IPS-NIHi7 (cell line): ENCODE results near the gene AKR1A1.
"Not testable (repeated sequence)": the region's sequence is repeated elsewhere in the genome, so short reads cannot be mapped to it uniquely, and the experiment has no call there.

Source experiments
- DNase-seq: peaks from one replicate; pipeline ENCODE4 v3.0.0; 2012; ENCODE audit warnings: mixed read lengths; ENCODE audit errors: extremely low spot score

Gene AKR1A1

DNA sequence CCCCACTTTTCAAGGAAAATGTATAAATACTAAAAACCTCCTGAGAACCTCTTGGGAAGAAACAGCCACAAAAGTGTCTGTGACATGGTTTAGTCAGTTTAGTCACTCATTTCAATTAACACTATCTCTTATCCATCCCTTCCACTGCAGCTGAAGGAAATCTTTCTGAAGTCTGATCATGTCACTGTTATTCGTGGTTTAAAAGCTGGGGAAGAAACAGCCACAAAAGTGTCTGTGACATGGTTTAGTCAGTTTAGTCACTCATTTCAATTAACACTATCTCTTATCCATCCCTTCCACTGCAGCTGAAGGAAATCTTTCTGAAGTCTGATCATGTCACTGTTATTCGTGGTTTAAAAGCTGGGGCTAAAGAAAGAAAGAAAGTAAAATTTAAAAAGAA is 27.1 kb upstream of the AKR1A1 start:
- DNase-seq = not testable (repeated sequence)

DNA sequence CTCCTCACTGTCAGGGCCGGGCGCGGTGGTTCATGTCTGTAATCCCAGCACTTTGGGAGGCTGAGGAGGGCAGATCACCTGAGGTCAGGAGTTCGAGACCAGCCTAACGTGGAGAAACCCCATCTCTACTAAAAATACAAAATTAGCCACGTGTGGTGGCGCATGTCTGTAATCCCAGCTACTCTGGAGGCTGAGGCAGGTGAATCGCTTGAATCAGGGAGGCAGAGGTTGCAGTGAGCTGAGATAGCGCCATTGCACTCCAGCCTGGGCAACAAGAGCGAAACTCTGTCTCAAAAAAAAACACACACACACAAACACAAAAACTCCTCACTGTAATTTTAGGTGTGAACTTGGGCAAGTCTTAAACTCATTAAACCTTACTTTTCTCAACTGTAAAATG is 26.7 kb upstream of the AKR1A1 start:
- DNase-seq = not testable (repeated sequence)

DNA sequence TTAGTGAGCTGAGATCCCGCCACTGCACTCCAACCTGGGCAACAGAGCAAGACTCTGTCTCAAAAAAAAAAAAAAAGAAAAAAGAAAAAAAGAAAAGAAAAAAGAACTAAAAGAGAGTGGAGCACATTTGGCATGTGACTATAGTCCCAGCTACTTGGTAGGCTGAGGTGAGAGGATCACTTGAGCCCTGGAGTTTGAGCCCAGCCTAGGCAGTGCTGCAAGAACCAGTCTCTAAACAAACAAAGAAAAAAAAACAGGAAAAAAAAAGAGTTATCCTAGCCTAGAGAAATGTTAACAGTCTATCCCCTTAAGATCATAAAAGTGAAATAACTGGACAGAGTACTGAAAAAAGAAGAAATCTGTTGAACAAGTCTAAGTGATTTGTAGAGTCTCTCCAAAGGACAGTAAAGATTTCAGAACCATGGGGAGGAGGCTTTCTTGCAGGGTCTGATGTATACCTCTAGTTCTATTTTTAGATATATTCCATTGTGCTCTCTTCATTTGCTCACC is 24.4 kb upstream of the AKR1A1 start:
- no peak for DNase-seq

GRCh38 chr1:45530632-45531135 is 19.9 kb upstream of the AKR1A1 start:
- no peak for DNase-seq

DNA sequence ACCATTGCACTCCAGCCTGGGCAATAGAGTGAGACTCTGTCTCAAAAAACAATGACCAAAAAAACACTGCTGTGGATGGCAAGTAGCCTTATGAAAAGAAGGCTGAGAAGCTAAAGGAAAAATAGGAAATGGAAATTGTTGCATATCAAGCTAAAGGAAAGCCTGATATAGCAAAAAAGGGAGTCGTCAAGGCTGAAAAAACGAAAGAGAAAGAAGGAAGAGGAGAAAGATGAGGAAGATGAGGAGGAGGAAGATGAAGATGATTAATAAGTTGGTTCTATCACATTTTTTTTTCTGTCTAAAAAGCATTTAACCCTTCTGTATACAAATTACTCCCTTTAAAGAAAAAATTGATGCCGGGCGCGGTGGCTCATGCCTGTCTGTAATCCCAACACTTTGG is 18.8 kb upstream of the AKR1A1 start:
- DNase-seq = no peak

DNA sequence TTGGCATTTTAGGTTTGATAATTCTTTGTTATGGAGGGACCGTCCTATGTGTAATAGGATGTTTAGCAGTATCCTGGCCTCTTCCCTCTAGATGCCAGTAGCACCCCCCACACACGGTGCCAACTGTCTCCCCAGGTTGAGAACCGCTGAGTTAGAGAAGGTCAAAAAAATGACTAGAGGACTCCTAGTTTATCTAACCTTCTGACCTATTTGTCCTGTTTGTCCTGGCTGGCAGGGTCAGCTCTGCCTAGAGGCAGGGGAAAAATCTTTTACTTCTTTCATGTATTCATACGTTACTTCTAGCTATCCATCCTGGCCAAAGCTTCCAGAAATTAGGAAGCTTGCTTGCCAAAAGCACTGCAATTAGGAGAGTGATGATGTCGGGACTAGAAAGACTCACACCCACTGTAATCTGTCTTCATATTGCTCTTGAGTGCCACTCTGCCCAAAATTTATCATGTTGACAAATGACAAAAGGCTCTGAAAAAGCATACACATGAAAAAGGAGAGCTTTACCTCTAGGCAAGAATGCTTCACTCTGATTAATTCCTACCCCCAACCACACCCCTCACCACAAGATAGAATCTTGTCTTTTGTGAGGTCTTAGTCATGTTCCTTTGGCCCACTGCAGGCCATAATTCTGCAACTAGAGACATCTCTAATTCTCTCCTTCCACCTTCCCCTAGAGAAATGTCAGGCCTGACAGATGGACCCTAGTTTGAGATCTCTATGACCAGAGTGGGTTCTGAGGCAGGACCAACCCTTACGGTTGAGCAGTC is 14.4 kb upstream of the AKR1A1 start:
- no peak for DNase-seq

- DNase-seq = no peak
These were observed 13.7 kb upstream of the AKR1A1 start for GRCh38 chr1:45536886-45537285.

DNA sequence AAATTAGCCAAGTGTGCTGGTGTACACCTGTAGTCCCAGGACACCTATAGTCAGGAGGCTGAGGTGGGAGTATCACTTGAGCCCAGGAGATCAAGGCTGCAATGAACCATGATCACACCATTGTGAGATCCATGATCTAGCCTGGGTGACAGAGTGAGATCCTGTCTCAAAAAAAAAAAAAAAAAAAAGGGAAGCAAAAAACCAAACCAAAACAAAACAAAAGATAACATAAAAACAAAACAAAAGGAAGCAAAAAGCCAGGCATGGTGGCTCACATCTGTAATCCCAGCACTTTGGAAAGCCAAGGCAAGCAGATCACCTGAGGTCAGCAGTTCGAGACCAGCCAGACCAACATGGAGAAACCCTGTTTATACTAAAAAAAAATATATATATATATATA is 9.4 kb upstream of the AKR1A1 start:
- no peak for DNase-seq

GRCh38 chr1:45542591-45542990 is 8.0 kb upstream of the AKR1A1 start:
- no peak for DNase-seq

DNA sequence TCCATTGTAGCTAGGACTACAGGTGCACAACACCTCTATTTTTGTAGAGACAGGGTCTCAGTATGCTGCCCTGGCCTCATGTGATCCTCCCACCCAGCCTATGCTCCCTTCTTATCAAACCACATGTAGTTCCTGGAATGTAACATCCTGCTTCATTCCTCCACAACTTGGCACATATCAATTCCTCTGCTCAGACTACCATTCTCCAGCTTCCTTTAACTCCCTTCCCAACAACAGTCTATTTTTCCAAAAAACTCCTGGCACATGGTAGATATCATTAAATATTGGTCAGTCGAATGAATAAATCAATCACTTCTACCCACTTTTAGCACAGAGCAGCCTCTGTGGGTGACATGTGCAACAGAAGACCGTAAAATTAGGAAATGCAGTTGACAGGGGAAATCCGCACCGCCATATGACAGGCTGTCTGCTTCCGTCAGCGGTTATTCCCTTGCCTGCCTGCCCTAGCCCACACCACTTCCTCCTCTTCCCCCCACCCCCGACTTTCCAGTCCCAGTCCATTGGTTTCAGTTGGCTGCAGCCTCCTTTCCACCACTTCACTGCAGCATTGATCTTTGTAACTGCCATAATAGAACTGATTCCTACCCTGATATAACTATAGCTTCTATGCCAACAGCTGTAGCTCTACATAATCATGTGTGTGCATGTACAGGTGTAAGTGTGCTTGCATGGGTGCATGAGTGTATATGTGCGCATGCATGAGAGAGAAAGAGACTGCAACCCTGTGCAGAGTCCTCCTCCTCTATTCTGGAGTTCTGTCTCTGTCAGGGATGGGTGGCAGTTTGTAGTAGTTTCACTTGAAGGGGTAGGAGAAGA is 6.8 kb upstream of the AKR1A1 start:
- DNase-seq = no peak

DNA sequence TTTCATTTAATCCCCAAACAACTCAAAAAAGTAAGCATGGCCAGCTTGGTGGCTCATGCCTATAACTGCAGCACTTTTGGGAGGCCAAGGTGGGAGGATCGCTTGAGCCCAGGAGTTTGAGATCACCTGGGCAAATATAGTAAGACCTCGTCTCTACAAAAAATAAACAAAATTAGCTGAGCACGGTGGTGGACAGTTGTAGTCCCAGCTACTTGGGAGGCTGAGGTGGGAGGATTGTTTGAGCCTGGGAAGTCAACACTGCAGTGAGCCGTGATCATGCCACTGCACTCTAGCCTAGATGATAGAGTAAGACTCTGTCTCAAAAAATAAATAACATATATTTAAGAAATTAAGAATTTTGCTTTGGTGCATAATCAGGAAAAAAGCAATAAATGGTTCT is 6.1 kb upstream of the AKR1A1 start:
- no peak for DNase-seq

DNA sequence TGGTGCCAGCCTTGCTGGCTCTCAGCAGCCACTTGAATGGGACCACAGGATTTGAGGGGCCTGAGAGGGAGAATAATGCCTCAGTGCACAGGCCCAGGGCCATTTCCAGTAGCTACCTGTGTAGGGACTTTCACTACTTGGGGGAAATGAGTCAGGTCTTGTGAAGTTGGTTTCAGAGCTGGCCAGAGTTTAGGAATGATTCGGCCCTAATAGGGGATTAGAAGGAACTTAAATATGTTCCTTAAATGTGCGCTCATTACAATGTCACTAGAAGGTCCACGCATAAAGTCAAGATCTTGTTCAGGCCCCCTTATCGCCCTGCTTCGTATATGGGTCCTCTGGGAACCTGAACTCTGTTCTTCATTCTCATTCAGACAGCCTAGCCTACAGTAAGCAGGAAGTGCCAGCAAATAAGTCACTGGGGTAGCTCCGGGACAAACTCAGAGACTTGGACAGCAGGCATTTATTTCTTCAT is 5.6 kb upstream of the AKR1A1 start:
- no peak for DNase-seq

- DNase-seq = no peak
These were observed 4.9 kb upstream of the AKR1A1 start for GRCh38 chr1:45545553-45546310.

GRCh38 chr1:45551684-45552083 is 1.1 kb downstream of the AKR1A1 start:
- DNase-seq = no peak

- DNase-seq = no peak
These were observed 1.7 kb downstream of the AKR1A1 start for GRCh38 chr1:45552331-45552730.

DNA sequence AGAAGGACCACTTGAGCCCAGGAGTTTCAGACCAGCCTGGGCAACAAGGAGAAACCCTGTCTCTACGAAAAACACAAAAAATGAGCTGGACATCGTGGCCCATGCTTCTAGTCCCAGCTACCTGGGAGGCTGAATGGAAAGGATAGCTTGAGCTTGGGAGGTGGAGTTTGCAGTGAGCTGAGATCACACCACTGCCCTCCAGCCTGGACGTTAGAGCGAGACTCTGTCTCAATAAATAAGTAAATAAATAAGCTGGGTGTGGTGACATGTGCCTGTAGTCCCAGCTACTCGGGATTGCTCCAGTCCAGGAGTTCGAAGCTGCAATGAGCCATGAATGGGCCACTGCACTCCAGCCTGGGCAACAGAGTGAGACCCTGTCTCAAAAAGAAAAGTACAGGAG is 3.6 kb downstream of the AKR1A1 start:
- no peak for DNase-seq

DNA sequence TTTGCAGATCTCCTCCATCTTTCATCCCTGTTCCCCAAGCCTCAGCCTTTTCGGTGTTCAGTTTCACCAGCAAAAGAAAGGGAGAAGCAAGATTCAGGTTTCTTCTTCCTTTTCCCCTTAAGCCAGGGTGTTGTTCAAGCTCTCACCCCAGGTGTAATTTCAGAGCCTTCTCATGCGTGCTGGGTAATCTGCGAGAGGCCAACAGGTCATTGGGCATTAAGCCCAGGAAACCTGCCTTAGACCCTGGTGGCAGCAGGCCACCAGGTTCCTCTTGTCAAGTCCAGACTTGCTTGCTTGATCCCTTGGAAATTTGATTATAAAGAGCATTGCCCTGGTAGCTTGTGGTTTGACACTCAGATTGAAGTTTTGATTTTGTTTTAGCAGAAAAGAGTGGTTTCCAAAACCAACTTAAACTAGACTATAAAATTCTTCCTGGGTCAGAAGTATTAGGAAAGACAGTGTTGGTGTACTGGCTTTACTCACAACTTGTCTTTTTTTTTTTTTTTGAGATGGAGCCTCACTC is 6.9 kb downstream of the AKR1A1 start:
- no peak for DNase-seq

GRCh38 chr1:45563843-45564242 is 13.2 kb downstream of the AKR1A1 start:
- no peak for DNase-seq

DNA sequence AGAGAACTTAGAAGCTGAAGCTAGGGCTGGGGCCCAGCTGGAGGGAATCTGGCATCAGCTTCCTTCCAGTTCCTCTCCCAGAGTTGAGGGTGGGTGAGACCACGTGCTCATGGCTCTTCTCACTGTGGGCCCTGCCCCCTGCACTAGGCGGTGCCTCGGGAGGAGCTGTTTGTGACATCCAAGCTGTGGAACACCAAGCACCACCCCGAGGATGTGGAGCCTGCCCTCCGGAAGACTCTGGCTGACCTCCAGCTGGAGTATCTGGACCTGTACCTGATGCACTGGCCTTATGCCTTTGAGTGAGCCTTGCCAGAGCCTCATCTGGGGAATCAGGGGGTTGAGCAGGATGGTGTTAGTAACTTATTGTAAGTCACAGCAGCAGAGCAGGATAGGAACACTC is 16.1 kb downstream of the AKR1A1 start:
- no peak for DNase-seq

DNA sequence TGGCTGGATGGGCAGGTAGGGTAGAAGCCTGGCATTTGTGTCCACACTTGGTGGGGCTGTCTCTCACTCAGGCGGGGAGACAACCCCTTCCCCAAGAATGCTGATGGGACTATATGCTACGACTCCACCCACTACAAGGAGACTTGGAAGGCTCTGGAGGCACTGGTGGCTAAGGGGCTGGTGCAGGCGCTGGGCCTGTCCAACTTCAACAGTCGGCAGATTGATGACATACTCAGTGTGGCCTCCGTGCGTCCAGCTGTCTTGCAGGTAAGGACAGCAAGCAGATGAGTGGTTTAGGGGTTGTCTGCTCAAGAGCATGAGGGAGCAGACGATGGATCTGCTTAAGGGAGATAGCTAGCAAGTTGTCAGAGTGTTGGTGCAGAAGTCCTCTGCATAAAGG is 17.3 kb downstream of the AKR1A1 start:
- DNase-seq = no peak

DNA sequence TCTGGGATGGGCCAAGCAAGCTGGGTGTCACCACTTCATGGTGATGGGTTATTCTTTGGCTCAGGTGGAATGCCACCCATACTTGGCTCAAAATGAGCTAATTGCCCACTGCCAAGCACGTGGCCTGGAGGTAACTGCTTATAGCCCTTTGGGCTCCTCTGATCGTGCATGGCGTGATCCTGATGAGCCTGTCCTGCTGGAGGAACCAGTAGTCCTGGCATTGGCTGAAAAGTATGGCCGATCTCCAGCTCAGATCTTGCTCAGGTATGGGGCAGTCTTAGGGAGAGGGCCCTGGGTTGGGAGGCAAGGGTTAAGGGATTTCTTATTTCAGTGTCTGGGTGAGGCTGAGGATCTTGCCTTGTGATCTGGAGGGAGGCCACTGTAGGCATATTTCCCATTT is 17.8 kb downstream of the AKR1A1 start:
- DNase-seq = no peak

DNA sequence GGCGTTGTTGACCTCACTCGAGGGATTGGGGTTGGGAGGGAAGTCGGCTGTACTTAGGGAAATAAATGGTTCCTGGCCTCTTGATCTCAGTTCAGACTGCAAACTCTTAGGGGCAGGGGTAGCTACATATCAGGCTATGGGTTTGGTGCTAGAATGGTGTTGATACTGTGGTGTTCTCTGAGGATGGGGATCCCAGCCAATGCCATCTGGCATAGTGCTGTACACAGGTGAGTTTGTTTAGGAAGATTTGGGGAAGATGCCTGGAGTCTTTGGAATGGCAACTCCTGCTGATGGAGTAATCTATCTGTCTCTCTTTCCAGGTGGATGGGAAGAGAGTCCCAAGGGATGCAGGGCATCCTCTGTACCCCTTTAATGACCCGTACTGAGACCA is 18.9 kb downstream of the AKR1A1 start:
- DNase-seq = no peak
